Measurements from ENCODE around the gene KLK15.

KLK15 gene

DNA sequence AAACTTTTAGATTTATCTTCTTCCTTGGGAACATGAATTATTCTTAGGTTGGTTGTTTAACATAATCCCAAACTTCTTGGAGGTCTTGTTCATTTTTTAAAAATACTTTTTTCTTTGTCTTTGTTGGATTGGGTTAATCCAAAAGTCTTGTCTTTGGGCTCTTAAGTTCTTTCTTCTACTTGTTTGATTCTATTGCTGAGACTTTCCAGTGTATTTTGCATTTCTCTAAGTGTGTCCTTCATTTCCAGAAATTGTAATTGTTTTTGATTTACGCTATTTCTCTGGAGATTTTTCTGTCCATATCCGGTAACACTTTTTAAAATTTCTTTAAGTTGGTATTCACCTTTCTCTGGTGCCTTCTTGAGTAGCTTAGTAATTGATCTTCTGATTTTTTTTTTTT is 9.8 kb upstream of the KLK15 start:
- no peak for DNase-seq

DNA sequence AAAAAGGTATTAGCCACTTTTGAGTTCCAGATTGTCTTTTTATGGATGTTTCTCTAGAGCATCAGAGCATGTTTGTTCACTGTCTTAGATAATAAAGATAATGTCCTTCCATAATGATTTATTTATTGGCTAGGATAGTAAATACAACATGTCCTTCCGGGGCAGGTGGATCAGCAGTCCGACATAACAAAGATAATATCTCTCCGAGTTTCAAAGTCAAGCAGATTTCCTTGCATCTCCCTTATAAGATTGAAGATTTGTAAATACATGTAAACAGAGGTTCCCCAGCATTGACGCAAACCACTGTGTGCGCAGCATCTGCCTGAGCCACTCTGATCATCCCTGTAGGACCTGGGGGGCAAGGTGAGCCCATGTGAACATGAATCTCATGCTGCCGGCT is 8.8 kb upstream of the KLK15 start:
- no peak for DNase-seq

DNA sequence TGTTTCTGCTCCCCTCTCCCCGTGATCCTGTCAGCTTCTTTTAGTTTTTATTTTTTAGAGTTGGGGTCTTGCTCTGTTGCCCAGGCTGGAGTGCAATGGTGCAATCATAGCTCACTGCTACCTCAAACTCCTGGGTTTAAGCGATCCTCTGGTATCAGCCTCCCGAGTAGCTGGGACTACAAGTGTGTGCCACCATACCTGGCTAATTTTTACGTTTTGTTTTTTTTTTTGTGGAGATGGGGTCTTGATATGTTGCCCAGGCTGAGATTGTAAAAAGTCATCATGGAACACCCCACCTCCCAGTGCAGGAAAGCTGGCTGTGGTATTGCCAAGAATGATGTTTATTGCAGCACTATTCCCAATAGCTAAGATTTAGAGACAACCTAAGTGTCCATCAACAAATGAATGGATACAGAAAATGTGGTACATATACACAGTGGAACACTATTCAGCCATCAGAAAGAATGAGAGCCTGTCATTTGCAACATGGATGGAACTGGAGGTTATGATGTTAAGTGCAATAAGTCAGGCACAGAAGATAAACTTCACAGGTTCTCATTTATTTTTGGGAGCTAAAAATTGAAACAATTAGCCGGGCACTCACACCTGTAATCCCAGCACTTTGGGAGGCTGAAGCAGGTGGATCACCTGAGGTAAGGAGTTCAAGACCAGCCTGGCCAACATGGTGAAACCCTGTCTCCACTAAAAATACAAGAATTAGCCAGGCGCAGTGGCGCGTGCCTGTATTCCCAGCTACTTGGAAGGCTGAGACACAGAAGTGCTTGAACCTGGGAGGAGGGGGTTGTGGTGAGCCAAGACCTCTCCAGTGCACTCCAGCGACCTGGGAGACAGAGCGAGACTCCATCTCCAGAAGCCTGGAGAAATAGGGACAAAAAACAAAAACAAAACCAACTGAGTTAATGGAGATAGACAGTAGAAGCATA is 6.6 kb upstream of the KLK15 start:
- DNase-seq = no peak

DNA sequence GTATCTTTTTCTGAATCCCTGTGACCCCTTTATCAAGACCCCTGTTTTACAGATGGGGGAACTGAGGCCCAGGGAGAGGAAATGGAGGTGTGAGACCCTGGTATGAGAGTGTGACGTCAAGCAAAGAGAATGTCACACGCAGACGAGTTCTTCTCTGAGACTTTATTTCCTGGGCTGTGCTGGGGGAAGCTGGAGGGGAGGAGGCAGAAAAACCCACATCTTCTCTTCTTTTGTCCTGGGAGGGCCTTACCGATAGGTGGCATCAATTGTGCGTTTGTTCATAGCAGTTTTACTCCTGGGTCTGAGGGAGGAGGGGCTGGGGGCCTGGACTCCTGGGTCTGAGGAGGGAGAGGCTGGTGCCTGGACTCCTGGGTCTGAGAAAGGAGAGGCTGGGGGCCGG is 4.9 kb upstream of the KLK15 start:
- DNase-seq = no peak

DNA sequence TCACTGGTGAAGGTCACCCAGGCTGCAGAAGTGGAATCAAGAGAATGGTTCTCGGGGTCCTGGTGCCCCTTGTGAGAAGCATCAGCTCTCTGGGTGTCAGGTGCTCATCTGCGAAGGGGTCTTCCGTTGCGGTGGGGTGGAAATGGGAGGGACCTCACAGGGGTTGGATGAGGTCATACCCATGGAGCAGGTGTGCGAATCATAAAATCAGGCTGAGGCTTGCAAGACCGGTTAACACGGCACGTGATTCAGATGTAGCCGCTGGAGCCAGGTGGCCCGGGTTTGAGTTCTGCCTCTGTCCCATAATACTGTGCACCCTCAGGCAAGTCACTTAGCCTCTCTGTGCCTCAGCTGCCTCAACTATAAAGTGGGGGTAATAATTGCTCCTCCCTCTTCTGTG is 3.9 kb upstream of the KLK15 start:
- DNase-seq = no peak

DNA sequence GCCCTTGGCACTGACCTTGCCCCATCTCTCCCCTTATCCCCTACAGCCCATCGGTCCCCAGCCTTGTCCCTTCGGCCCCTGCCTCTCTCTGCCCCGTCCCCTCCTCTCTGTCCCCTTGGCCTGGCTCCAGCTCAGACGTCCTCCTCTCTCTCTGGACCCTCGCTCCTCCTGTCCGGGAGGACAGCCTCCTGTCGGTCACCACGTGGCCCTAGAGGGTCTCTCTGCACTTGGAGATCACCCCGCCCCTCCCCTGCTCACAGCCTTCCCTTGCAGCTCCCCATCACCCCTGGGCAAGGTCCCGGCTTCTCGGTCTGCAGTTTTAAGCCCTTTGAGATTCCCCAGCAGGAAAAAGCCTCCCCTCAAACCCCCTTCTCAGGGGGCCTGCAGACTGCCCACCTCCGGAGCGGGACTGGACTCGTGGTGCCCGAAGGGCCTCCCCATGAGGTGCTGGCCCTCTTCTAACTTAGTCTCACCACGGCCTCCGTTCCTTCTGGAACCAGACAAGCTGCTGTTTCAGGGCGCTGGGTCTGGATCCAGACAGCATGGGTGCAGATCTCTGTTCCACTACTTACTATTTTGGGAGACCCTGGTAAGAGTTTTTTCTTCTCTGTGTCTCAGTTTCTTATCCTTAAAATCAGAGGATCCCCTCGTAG is 3.3 kb upstream of the KLK15 start:
- no peak for DNase-seq

DNA sequence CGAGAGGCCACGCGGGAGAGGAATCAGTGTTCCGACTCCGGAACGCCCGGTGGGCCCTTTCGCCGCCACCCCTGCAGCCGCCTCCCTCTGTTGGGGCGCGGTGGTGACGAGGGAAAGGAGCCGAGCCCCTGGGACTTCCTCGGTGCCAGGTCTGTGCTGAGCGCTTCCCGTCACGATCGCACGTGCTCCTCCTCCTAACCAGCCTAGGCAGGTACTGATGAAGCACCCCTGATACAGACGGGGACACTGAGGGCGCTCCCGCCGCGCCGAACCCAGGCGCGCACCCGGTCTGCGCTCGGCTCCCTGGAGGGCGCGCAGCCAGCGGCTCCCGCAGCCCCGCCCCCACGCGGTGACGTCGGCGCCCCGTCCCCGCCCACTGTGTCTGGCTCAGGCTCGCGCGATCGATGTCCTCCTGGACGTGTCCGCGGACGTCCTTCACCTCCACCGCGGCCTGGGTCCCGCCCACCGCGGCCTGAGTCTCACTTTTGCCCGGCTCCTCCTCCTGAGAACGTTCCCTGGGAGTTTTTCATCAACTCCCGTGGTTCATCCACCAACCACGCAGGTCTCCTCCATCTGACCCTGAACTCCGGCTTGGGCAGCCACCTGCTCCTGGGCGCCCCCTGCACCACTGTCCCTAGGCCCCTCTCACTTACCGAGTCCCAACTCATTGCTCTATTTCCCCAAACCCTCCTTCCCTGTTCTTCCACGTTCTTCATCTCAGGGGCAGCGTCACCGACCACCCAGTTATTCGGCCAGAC is 2.6 kb upstream of the KLK15 start:
- peak; percentile 25 for DNase-seq

DNA sequence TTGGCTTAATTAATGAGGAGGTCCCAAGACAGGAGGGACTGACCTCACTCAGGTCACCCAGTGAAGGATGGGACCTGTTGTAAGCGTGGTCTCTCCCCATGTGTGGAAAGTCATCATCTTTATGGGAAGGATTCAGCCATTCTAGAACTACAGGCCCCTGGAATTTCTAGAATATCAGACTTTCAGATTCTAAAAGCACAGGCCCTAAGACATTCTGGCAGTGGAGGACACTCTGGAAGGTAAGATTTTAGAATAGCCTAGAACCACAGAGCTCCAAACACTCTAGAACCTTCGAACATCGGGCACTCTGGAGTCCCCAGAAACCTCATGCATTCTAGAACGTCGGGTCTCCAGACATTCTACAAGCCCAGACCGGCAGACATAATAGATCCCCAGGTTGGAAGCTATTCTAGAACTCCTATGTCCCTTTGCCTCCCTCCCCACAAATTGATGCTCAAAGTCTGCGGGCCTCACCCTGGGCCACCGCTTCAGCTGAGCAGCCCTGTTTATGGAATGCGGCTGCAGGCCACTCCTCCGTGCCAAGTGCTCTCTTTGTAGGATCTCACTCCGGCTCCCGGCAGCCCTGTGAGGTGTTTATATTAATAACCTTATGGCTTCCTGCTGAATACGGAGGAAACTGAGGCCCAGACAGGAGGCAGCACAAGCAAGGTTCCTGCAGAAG is 1.9 kb upstream of the KLK15 start:
- no peak for DNase-seq

DNA sequence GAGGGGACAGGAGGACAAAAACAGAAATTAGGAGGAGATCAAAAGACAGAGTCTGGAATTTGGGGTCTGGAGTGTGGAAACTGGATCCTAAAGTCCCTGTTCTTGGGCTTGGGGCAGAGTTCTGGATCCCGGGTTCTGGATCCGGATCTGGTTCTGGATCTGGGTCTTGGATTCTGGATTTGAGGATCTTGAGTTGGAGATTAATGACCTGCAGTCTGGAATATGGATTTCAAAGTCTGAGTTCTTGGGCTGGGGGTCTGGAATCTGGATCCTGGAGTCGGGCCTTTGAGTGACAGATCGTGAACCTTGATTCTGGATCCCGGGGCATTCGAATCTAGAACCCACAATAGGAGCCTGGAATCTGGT is 411 bp upstream of the KLK15 start:
- DNase-seq = no peak

DNA sequence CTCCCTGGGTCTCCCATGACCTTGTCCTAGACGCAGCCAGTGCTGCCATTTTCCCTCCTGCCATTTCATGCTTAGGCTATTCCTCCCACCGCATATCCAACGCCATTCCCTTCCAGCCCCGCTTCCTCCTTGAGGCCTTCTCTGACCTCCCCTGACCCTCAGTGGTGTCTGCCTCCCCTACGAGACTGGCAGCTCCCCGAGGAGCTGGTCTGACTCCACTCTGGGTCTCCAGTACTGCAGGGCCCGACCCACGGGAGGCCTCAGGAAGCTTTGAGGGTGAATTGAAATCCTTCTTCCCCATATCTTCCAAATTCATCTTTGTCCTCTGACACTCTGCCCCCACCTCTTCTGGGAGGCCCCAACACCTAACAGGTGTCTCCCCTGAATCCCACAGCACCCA is 708 bp downstream of the KLK15 start:
- DNase-seq = no peak

DNA sequence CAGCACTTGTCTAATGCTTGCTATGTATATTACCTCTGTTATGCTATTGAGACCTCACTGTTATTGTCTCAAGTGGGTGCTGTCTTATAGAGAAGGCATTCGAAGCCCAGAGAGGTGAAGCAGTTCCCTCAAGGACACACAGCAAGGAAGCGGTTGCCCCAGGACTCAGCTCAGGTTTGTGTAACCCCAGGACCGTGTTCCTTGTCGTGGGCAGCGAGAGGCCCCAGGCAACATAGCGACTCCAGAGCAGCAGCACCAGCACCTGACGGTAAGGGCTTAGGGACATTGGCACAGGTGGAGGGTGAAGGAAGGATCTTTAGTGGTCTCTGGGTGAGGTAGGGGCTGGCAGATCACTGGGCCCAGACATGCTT is 2.4 kb downstream of the KLK15 start:
- no peak for DNase-seq

DNA sequence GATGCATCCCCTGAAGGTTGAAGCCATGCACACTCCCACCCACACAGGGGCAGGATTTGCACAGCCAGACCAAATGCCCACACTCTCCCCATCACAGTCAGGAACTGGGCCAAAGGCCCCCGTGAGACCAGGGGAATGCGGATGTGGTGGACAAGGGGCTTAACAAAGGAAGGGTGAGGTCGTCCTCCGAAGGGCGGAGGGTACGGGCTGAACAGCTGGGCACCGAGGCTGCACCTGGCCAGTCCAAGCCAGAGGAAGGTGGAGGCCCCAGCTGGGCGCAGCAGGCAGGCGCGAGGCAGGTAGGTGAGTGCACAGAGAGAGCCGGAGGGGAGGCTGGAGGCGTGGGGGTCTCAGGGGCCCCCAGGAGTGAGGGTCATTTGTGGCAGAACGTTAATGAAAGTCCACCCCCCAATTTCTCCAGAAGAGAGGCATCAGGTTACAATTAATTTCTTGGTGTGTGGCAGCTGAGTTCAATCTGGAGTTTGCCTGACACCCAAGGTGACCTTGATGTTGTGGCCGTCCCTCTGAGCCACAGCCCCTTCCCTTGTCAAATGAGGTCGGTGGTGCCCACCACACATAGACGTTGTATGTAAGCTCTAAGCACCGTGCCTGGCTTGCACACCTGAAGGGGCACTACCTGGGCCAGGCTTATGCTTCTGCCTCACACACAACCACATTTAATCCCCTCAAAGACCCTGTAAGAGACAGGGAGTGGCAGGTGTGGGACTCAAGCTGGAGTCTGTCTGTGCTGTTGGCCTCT is 2.9 kb downstream of the KLK15 start:
- DNase-seq = no peak

DNA sequence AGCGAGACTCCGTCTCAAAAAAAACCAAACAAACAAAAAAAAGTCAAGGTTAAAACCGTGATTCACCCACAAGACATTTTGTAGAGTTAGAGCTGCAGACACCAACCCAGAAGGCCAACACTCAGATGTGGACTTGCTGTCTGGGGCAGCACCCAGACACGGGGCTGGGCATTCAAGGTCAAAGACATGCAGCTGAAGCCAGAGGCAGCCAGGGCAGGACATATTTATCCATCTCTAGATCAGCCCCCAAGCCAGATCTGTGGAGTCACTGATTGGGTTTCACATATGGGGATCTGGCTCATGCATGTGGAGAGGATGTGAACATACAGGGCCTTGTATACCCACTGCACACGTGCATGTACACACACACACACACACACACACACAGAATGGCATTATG is 3.6 kb downstream of the KLK15 start:
- DNase-seq = no peak

DNA sequence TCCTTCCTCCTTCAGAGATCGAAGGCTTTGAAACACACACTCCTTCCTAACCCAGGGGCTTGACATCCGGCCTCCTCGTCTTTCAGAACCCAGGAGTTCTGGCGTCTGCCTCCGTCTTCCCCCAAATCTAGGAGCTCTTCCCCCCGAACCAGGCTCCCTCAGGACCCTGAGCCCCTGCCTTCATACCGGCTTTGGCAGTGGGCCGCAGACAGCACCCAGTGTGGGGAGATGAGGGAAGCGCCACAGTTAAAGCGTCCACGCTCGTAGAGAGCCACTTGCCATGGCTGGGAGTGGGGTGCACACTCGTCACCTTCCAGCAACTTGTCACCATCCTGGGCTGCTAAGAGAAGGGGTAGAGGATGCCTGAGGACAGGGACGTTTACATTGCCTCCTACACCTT is 5.9 kb downstream of the KLK15 start:
- DNase-seq = no peak

DNA sequence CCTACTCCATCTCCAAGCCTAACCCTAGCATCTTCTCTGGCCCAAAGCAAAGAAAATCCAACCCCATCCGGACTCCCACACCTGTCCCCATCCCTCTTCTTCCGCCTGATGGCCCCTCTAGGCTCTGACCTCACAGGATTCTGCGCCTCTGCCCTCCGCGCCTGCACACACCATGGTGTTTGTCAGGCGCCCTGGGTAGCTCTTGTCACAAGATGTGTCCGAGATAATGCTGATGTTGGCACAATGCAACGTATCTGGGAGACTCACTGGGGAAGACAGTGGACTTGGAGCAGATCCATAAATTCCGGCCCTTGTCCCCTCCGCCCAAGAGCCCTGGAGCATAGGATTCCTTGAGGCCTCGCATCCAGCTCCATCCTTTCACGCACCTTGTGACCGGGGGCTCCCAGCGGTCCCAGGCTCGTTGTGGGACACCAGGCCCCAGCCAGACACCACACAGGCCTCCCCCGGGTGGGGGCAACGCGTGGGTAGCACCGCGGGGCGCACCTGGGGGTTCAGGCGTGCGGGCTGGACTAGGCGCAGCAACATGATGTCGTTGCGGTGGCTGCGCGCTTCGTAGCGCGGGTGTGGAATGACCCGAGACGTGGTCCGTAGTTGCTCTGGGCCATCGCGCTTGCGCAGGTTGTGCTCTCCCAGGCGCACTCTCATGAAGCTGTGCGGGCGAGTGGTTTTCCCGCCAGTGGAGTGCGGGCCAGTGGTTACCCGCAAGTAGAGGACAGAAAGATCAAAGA is 6.7 kb downstream of the KLK15 start:
- DNase-seq = no peak

DNA sequence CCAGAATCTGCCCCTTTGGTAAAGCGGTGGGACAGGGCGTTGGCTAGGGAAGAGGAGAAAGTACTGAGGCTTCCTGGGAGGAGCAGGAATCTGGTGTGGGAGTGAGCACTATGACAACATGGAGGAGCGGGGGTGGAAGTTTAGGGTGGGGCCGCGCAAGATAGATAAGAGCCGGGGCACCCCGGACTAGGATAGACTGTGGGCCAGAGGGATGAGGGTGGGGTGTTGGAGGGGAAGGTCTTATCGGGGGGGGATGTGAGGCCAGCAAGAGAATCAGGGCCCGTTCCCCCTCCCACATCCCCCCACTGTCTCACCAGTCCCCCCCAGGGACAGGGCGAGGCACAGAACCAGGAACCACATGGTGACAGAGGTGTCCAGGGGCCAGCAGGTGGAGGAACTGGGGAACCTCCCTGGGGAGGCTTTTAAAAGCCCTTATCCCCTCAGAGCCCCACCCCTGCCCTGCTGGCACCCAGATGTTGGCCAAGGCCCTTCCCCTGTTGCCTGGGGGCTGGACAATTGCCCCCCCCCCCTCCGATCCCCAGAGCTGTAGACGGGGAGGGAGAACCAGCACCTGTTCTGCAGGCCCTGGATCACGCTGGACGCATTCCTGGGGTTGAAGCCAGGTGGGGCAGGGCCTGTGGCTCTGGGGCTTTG is 9.9 kb downstream of the KLK15 start, which contains the start of gene KLK1:
Gene KLK1 (minus strand): TSS at position 399 of the 654 bp plus-strand sequence. CDS start 39 bp downstream, at position 360.
- no peak for DNase-seq

DNA sequence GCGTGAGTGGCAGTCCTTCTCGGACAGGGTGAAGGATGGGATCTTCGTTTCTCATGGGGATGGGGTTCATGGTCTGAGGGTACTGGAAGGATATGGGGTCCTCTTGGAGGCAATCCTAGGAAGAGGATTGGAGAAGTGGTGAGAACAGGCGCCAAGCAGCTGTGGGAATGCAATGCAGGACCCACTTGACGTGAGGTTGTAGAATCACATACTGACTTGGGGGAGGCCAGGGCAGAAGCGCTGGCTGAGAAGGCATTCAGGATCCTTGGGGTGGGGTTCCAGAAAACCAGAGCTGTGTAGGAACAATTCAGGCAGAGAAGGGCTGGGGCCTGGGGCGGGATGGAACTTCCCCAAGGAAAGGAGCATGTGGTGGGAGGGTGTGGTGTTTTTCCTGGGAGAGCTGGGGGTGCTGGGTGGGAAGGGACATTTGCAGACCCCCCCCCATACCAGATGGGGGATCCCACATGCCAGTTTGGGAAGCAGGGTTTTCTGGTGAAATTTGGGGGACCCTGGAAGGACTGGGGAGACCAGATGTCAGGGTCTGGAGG is 10.6 kb downstream of the KLK15 start:
- DNase-seq = no peak

DNA sequence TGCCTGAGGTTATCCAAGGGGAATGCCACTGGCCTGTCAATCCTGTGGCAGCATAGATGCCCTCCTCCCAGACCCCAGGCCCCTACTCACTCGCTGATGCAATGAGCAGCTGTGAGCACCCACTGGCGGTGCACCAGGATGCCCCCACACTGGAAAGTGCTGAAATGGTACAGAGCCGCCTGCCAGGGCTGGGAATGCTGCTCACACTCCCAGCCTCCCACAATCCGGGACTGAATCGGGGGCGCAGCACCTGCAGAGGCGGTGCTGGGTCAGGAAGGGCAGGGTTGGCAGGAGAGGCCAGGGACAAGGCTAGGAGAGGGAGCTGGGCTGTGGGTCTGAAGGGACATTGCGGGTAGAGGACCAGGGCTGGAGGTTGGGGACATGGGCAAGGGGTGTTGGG is 11.8 kb downstream of the KLK15 start:
- no peak for DNase-seq

DNA sequence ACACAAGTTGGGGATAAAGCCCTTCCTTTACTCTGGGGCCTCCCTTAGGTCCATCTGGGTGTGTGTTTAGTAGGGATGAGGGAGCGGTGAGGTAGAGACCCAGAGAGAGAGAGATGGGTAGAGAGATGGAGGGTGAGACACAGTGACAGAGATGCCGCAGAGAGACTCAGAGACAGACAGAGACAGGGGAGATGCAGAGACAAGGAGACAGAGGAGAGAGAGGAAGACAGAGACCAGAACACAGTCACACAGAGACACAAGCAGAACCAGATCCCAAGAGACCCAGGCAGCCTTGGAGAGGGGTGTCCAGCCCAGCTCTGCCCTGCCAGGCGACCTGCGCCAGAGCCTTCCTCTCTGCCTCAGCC is 12.1 kb downstream of the KLK15 start:
- no peak for DNase-seq

DNA sequence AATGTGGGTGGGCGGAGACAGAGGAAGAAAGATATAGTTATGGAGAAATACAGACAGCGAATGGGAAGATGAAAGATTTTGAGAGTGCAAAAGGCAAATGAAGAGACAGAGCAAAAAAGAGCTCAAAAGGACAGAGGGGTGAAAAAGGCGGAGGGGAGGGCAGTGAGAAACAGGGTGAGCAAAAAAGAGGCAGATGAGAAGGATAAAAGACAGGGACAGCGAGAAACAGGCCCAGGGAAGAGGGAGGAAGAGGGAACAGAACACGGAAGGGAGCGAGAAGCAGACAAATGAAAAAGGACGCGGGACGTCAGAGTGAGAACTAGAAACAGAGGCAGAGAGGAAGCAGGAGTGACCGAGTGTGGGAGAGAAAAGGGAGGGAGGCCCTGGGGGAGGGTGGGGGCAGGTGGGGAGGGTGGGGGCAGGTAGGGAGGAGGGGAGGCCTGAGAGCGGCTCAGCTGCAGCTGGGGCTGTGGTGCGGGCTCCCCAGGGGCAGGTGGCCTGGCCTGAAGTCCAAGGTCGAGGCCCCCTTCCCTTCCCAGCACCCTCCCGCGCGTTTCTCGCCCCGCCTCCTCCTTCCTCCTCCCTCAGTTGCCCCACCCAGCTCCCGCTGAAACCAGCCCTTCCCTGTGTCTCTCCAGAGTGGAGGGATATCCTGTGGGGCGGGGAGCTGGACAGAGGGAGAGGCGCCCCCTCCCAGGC is 12.7 kb downstream of the KLK15 start:
- DNase-seq = no peak
